Left ventricle myocardium inferior (tissue), 1 donor: ENCODE data around the gene SUGCT. TPM values are rescaled to one million over a fixed set of nuclear protein-coding genes. Genes with fewer than 3 reads are reported as not detected.

Experiments used
- DNase-seq: peaks from one replicate; pipeline ENCODE4 v3.0.0-alpha.2; 2020
- H3K27ac ChIP-seq: fragments of 200-600 bp; replicated peaks from 2 replicates; pipeline ENCODE4 v1.8.0; 2021
- H3K27me3 ChIP-seq: fragments of 200-600 bp; 2 replicates; pipeline ENCODE4 v1.8.0; 2021; ENCODE audit warnings: low read depth
- H3K36me3 ChIP-seq: fragments of 200-600 bp; 2 replicates; pipeline ENCODE4 v1.8.0; 2021
- H3K4me1 ChIP-seq: fragments of 200-600 bp; 2 replicates; pipeline ENCODE4 v1.8.0; 2021
- H3K4me3 ChIP-seq: fragments of 200-600 bp; 2 replicates; pipeline ENCODE4 v1.8.0; 2021; ENCODE audit warnings: mild to moderate bottlenecking, moderate library complexity
- H3K9me3 ChIP-seq: fragments of 200-600 bp; replicated peaks from 2 replicates; pipeline ENCODE4 v1.8.0; 2021
- intact Hi-C: fragments of 100-400 bp; cut with micrococcal nuclease; formaldehyde crosslinking; loops from one replicate; pipeline ENCODE4 v1.11.0; 2022
- total RNA-seq: library from RNA; stranded (reverse); fragmentation: NEBNext Ultra II Directional; extraction: Animal tissue kit (Norgen Biotek cat#: 25700); gene quantifications from one replicate; pipeline ENCODE4 v1.2.1, GENCODE V29; 2021
- TF ChIP-seq, protein P1 (sequence below): fragments of 200-600 bp; IDR thresholded peaks from 2 replicates; pipeline ENCODE4 v1.8.0; 2021; ENCODE audit warnings: antibody characterized with exemption, mild to moderate bottlenecking, borderline replicate concordance
- donor health status: DM: no; HTN: yes; CAD: no; lungs with severe emphysema.

The SUGCT gene
- total RNA-seq, 1 donor from 2014 or later: 5.0 TPM

DNA sequence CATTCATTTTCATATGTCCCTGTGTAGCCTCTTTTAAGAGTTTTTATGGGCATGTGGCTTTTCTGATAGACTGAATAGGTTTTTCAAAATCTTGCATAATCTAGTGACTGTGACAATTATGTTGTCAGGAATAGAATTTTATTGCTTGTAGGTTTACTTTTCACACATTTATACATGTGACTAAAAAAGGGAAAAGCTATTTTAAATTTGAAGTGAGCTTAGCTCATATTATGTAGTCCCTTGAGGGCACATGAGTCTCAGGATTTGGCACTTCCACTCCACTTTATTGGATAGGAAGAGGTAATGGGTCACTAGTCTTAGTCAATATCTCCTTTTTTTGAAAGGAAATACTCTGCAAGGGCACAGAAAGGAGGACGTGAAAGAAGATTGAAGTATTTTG lies 247.3 kb downstream of the SUGCT start:
- no peaks in the 10 kb centered on the region for H3K4me1 ChIP-seq
- TF ChIP-seq, protein P1, sequence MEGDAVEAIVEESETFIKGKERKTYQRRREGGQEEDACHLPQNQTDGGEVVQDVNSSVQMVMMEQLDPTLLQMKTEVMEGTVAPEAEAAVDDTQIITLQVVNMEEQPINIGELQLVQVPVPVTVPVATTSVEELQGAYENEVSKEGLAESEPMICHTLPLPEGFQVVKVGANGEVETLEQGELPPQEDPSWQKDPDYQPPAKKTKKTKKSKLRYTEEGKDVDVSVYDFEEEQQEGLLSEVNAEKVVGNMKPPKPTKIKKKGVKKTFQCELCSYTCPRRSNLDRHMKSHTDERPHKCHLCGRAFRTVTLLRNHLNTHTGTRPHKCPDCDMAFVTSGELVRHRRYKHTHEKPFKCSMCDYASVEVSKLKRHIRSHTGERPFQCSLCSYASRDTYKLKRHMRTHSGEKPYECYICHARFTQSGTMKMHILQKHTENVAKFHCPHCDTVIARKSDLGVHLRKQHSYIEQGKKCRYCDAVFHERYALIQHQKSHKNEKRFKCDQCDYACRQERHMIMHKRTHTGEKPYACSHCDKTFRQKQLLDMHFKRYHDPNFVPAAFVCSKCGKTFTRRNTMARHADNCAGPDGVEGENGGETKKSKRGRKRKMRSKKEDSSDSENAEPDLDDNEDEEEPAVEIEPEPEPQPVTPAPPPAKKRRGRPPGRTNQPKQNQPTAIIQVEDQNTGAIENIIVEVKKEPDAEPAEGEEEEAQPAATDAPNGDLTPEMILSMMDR: no peak
- H3K4me3 ChIP-seq: no peak overlapping the region
- no peaks in the 10 kb centered on the region for H3K36me3 ChIP-seq
- no peak for DNase-seq
- H3K27ac ChIP-seq: no peak overlapping the region
- intact Hi-C loops: no loop called here
- H3K27me3 ChIP-seq: no peaks in the 10 kb centered on the region
- no peaks in the 10 kb centered on the region for H3K9me3 ChIP-seq

- Histone ChIP-seq H3K4me1 (no peaks in the 10 kb centered on the region), H3K9me3 (no peaks in the 10 kb centered on the region), H3K36me3 (no peaks in the 10 kb centered on the region), H3K27me3 (no peaks in the 10 kb centered on the region), H3K4me3 (no peak overlapping the region), H3K27ac (no peak overlapping the region)
- intact Hi-C loops: no loop called here
- TF ChIP-seq, protein P1: no peak
- no peak for DNase-seq
These were observed 258.9 kb downstream of the SUGCT start for GRCh38 chr7:40393660-40394059.

DNA sequence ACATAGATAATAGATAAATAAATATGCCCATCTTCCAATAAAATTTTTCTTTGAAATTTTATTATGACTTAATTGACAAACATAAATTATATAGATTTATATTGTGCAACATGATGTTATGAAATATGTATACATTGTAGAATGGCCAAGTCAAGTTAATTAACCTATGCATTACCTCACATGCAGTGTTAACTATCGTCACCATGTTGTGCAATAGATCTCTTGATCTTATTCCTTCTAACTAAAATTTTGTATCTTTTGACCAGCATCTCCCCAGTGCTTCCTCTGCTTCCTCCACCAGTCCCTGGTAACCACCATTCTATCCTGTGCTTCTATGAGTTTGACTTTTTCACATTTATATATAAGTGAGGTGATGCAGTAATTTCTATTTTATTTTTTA lies 259.6 kb downstream of the SUGCT start:
- TF ChIP-seq, protein P1: no peak
- no peak overlapping the region for H3K4me3 ChIP-seq
- H3K27ac ChIP-seq: no peak overlapping the region
- H3K9me3 ChIP-seq: peaks cover 2% of the 10 kb centered on the region
- no peaks in the 10 kb centered on the region for H3K27me3 ChIP-seq
- intact Hi-C loops: no loop called here
- no peaks in the 10 kb centered on the region for H3K36me3 ChIP-seq
- no peaks in the 10 kb centered on the region for H3K4me1 ChIP-seq
- DNase-seq: no peak

DNA sequence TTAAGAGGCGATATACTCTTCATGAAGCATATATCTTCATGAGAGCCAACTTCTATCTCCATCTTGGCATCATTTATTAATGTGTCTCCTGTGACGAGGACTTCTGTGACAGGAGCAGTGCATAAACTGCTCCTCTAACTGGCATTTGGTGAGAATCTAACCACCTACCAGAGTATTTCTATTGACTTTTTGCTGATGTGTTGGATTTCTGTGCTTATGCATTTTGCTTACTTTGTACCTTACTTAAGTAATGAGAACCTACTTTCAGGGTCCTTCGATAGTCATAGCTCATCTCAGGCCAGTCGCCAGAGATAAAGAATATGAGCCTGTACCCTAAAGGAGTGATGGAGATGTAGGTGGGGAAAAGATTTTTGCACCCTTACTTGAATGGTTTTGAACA lies 265.7 kb downstream of the SUGCT start:
- Histone ChIP-seq H3K27ac (no peak overlapping the region), H3K36me3 (no peaks in the 10 kb centered on the region), H3K9me3 (peaks cover 7% of the 10 kb centered on the region), H3K27me3 (no peaks in the 10 kb centered on the region), H3K4me1 (no peaks in the 10 kb centered on the region), H3K4me3 (no peak overlapping the region)
- TF ChIP-seq, protein P1: no peak
- no peak for DNase-seq
- intact Hi-C loops: no loop called here

DNA sequence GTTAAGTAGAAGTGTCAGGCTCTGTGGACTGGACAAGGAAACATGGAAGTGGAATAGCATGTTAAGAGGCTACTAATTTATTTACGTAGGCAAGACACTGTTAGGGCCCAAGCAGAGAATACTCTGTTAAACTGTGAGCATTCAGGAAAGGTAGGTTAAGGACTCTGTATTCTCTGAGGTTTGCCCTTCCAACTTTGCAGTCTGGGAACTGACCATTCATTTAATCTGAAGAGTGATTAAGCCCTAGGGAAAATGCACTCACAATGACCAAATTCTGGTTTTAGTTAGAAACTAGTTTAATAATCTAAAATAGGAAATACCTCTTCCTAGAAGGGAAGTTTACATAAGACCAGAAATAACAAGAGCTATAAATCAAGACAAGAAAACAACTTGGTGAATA lies 266.6 kb downstream of the SUGCT start:
- no peak for DNase-seq
- Histone ChIP-seq H3K4me3 (no peak overlapping the region), H3K27me3 (no peaks in the 10 kb centered on the region), H3K4me1 (no peaks in the 10 kb centered on the region), H3K27ac (no peak overlapping the region), H3K9me3 (peaks cover 7% of the 10 kb centered on the region), H3K36me3 (no peaks in the 10 kb centered on the region)
- TF ChIP-seq, protein P1: no peak
- intact Hi-C loops: no loop called here

DNA sequence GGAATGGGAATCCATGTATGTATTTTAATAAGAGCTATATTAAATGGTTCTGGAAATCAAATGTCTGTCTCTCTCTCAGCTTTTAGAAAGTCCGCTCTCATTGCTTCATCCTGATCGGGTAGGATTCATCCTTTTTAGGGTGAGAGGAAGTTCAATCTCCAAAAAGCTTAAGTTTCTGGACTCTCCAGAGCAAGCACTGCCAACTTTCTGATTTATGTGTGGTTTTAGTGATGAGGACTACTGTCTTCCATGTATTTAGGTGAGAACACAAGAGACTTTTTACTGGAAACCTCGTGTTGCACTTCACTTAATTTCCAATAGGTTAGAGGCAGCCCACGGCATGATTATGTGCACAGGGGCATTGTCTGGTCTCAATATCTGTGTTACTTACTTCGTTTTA lies 267.9 kb downstream of the SUGCT start:
- Histone ChIP-seq H3K9me3 (peaks cover 7% of the 10 kb centered on the region), H3K4me1 (no peaks in the 10 kb centered on the region), H3K27me3 (no peaks in the 10 kb centered on the region), H3K4me3 (no peak overlapping the region), H3K36me3 (no peaks in the 10 kb centered on the region), H3K27ac (no peak overlapping the region)
- no peak for DNase-seq
- TF ChIP-seq, protein P1: no peak
- intact Hi-C loops: no loop called here
